HepG2 (cell line): ENCODE measurements around the gene MAP1LC3A. TPM values are rescaled to one million over a fixed set of nuclear protein-coding genes. Genes with fewer than 3 reads are reported as not detected.

Experiments
- AGO1 ChIP-seq: fragments of 200-400 bp; formaldehyde crosslinking; IDR thresholded peaks from 2 replicates; pipeline ENCODE4 v1.6.1; 2017; ENCODE audit warnings: mild to moderate bottlenecking, low read depth, low read length, moderate library complexity; ENCODE audit not compliant: poor library complexity, severe bottlenecking
- BRCA1 ChIP-seq: sonication (generic); formaldehyde crosslinking; IDR thresholded peaks from 2 replicates; pipeline ENCODE4 v1.4.0; 2020; ENCODE audit warnings: missing genetic modification reagents
- FOXA3 ChIP-seq: IDR thresholded peaks from 2 replicates; pipeline ENCODE4 v1.6.1; 2016; ENCODE audit warnings: missing genetic modification reagents, missing compliant biosample characterization
- GATAD1 ChIP-seq: IDR thresholded peaks from 2 replicates; pipeline ENCODE4 v1.6.1; 2016; ENCODE audit warnings: missing genetic modification reagents, missing compliant biosample characterization
- GFI1 ChIP-seq: sonication (generic); formaldehyde crosslinking; IDR thresholded peaks from 2 replicates; pipeline ENCODE4 v1.5.0; 2020; ENCODE audit warnings: missing genetic modification reagents, mild to moderate bottlenecking, borderline replicate concordance
- GTF2F1 ChIP-seq: fragments of 150-350 bp; IDR thresholded peaks from 2 replicates; pipeline ENCODE4 v1.6.1; 2014; ENCODE audit warnings: low read length
- HES4 ChIP-seq: sonication (generic); formaldehyde crosslinking; IDR thresholded peaks from 2 replicates; pipeline ENCODE4 v1.9.0; 2021; ENCODE audit warnings: mild to moderate bottlenecking, missing genetic modification reagents, borderline replicate concordance
- JUND ChIP-seq: sonication (generic); formaldehyde crosslinking; IDR thresholded peaks from 2 replicates; pipeline ENCODE4 v1.8.0; 2022; ENCODE audit warnings: mild to moderate bottlenecking, missing genetic modification reagents
- KLF16 ChIP-seq, 2 experiments: sonication (generic) in 1 of 2; formaldehyde crosslinking in 1 of 2; IDR thresholded peaks; 2 replicates each; pipeline versions ENCODE4 v1.6.1 to v1.8.0; 2016 to 2023; ENCODE audit warnings: missing genetic modification reagents in 2 of 2, missing compliant biosample characterization in 1 of 2
- MAF1 ChIP-seq: sonication (generic); formaldehyde crosslinking; IDR thresholded peaks from 2 replicates; pipeline ENCODE4 v1.5.0; 2020; ENCODE audit warnings: missing genetic modification reagents, borderline replicate concordance
- PHF20 ChIP-seq: sonication (generic); formaldehyde crosslinking; IDR thresholded peaks from 2 replicates; pipeline ENCODE4 v1.5.0; 2020; ENCODE audit warnings: mild to moderate bottlenecking, missing genetic modification reagents
- RBAK ChIP-seq: sonication (generic); formaldehyde crosslinking; IDR thresholded peaks from 2 replicates; pipeline ENCODE4 v1.5.1; 2020; ENCODE audit warnings: mild to moderate bottlenecking, missing genetic modification reagents
- SMC3 ChIP-seq: IDR thresholded peaks from 2 replicates; pipeline ENCODE4 v1.6.1; 2011; ENCODE audit warnings: low read length, improper control_type of control experiment
- ZMYM3 ChIP-seq: sonication (generic); formaldehyde crosslinking; IDR thresholded peaks from 2 replicates; pipeline ENCODE4 v1.5.1; 2020; ENCODE audit warnings: mild to moderate bottlenecking, missing genetic modification reagents
- ZNF232 ChIP-seq: sonication (generic); formaldehyde crosslinking; IDR thresholded peaks from 2 replicates; pipeline ENCODE4 v1.4.0; 2020; ENCODE audit warnings: missing genetic modification reagents, borderline replicate concordance
- ZNF558 ChIP-seq: sonication (generic); formaldehyde crosslinking; IDR thresholded peaks from 2 replicates; pipeline ENCODE4 v1.9.0; 2022; ENCODE audit warnings: mild to moderate bottlenecking, missing genetic modification reagents, borderline replicate concordance
- ZNF777 ChIP-seq: sonication (generic); formaldehyde crosslinking; IDR thresholded peaks from 2 replicates; pipeline ENCODE4 v1.4.0; 2020; ENCODE audit warnings: missing genetic modification reagents
- polyA plus RNA-seq, 8 experiments: library from polyadenylated mRNA; depleted of rRNA in 3 of 8; stranded (reverse) in 7 of 8; unstranded in 1 of 8; fragments of >200 nt; fragmentation: Illumina TruSeq in 4 of 8; extraction: Trizol in 4 of 8; gene quantifications; 2 replicates each; pipeline versions ENCODE4 v1.2.1 to v1.2.3, GENCODE V29; 2011 to 2016; ENCODE audit warnings: low read depth in 4 of 8, missing spikeins in 1 of 8, mixed read lengths in 1 of 8; ENCODE audit not compliant: insufficient read depth in 1 of 8
- total RNA-seq, 5 experiments: library from RNA; depleted of rRNA; stranded (reverse); fragments of >200 nt; fragmentation: Illumina TruSeq; extraction: Trizol; gene quantifications; 2 replicates each; pipeline ENCODE4 v1.2.3, GENCODE V29; 2016; ENCODE audit warnings: low read depth in 1 of 5
- TF ChIP-seq, protein P1 (sequence below): sonication (generic); formaldehyde crosslinking; IDR thresholded peaks from 2 replicates; pipeline ENCODE4 v1.5.1; 2020; ENCODE audit warnings: missing genetic modification reagents, mild to moderate bottlenecking, borderline replicate concordance
- TF ChIP-seq, protein P2 (sequence below): IDR thresholded peaks from 2 replicates; pipeline ENCODE4 v1.6.1; 2016; ENCODE audit warnings: low read depth
- TF ChIP-seq, protein P3 (sequence below), 2 experiments: sonication (generic) in 1 of 2; formaldehyde crosslinking in 1 of 2; IDR thresholded peaks; 2 replicates each; pipeline versions ENCODE4 v1.5.1 to v1.6.1; 2011 to 2020; ENCODE audit warnings: borderline replicate concordance in 1 of 2, low read depth in 1 of 2, low read length in 1 of 2, mild to moderate bottlenecking in 1 of 2, missing genetic modification reagents in 1 of 2, moderate library complexity in 1 of 2
- TF ChIP-seq, protein P4 (sequence below): sonication (generic); formaldehyde crosslinking; IDR thresholded peaks from 2 replicates; pipeline ENCODE4 v1.4.0; 2020; ENCODE audit warnings: missing genetic modification reagents

MAP1LC3A gene
- total and polyA plus RNA-seq, 2 of the 13 experiments (the other 11 are each of a cell fraction or from before 2014, with no cell fraction given), result not detected

DNA sequence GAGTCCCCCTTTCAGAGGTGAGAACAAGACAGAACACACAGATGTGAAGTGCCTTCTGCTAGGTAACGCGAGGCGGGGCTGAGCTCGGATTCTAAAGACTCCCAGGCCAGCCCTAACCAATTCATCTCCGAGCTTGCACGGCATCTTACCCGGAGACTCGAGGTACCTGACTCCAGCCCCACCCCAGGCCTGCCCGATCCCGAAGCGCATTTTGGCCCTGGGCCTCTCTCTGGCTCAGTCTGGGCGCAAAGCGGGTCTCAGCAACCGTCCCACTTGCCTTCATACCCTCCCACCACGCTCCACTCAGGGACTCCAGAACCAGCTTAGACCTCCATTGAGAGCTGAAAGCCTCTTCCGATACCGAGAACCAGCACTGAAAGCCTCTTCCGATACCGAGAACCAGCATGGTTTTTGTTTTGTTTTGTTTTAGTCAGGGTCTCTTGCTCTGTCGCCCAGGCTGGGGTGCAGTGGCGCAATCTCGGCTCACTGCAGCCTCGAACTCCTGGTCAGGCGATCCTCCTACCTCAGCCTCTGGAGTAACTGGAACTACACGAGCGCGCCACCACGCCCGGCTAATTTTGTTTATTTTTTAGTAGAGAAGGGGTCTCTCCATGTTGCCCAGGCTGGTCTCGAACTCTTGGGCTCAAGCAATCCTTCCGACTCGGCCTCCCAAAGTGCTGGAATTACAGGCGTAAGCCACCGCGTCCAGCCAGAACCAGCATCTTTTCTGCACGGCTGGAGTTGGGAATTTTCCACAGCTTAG is 42.9 kb upstream of the MAP1LC3A start (continued):
- TF ChIP-seq, protein P1, sequence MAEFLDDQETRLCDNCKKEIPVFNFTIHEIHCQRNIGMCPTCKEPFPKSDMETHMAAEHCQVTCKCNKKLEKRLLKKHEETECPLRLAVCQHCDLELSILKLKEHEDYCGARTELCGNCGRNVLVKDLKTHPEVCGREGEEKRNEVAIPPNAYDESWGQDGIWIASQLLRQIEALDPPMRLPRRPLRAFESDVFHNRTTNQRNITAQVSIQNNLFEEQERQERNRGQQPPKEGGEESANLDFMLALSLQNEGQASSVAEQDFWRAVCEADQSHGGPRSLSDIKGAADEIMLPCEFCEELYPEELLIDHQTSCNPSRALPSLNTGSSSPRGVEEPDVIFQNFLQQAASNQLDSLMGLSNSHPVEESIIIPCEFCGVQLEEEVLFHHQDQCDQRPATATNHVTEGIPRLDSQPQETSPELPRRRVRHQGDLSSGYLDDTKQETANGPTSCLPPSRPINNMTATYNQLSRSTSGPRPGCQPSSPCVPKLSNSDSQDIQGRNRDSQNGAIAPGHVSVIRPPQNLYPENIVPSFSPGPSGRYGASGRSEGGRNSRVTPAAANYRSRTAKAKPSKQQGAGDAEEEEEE (CRISPR knock-in tag), result 0 out of 2 replicates have a peak, but pooled peaks have one; percentile 19
- TF ChIP-seq ZNF777 (CRISPR knock-in tag) (no peak), JUND (CRISPR knock-in tag) (no peak), AGO1 (no peak), HES4 (CRISPR knock-in tag) (no peak; the same call in 1 of the 2 replicates), FOXA3 (CRISPR knock-in tag) (no peak), GFI1 (CRISPR knock-in tag) (peak; percentile 74; the same call in 1 of the 2 replicates), MAF1 (CRISPR knock-in tag) (peak; percentile 66; the same call in 1 of the 2 replicates), PHF20 (peak; percentile 57; the same call in 1 of the 2 replicates), ZNF232 (0 out of 2 replicates have a peak, but pooled peaks have one; percentile 36), RBAK (CRISPR knock-in tag) (peak; percentile 78; the same call in 1 of the 2 replicates), GTF2F1 (no peak), ZMYM3 (peak; percentile 79), KLF16 (CRISPR knock-in tag; IDR thresholded peaks at IDR 0.05) (0 out of 4 replicates have a peak, but pooled peaks of 1 of the 2 experiments have one; percentile 15), BRCA1 (CRISPR knock-in tag) (0 out of 2 replicates have a peak, but pooled peaks have one; percentile 10), GATAD1 (CRISPR knock-in tag) (peak; percentile 45; the same call in 1 of the 2 replicates), ZNF558 (CRISPR knock-in tag) (no peak; the same call in 1 of the 2 replicates), SMC3 (no peak)
- TF ChIP-seq, protein P2, sequence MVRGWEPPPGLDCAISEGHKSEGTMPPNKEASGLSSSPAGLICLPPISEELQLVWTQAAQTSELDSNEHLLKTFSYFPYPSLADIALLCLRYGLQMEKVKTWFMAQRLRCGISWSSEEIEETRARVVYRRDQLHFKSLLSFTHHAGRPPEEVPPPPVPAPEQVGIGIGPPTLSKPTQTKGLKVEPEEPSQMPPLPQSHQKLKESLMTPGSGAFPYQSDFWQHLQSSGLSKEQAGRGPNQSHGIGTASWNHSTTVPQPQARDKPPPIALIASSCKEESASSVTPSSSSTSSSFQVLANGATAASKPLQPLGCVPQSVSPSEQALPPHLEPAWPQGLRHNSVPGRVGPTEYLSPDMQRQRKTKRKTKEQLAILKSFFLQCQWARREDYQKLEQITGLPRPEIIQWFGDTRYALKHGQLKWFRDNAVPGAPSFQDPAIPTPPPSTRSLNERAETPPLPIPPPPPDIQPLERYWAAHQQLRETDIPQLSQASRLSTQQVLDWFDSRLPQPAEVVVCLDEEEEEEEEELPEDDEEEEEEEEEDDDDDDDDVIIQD (CRISPR knock-in tag), result no peak; the same call in 1 of the 2 replicates
- TF ChIP-seq, protein P3, sequence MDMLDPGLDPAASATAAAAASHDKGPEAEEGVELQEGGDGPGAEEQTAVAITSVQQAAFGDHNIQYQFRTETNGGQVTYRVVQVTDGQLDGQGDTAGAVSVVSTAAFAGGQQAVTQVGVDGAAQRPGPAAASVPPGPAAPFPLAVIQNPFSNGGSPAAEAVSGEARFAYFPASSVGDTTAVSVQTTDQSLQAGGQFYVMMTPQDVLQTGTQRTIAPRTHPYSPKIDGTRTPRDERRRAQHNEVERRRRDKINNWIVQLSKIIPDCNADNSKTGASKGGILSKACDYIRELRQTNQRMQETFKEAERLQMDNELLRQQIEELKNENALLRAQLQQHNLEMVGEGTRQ (IDR thresholded peaks at IDR 0.05; ENCODE audit: low read depth, low read length), result no peak
- TF ChIP-seq, protein P3 (CRISPR knock-in tag; IDR thresholded peaks at IDR 0.05; ENCODE audit: borderline replicate concordance), result no peak
- TF ChIP-seq, protein P4, sequence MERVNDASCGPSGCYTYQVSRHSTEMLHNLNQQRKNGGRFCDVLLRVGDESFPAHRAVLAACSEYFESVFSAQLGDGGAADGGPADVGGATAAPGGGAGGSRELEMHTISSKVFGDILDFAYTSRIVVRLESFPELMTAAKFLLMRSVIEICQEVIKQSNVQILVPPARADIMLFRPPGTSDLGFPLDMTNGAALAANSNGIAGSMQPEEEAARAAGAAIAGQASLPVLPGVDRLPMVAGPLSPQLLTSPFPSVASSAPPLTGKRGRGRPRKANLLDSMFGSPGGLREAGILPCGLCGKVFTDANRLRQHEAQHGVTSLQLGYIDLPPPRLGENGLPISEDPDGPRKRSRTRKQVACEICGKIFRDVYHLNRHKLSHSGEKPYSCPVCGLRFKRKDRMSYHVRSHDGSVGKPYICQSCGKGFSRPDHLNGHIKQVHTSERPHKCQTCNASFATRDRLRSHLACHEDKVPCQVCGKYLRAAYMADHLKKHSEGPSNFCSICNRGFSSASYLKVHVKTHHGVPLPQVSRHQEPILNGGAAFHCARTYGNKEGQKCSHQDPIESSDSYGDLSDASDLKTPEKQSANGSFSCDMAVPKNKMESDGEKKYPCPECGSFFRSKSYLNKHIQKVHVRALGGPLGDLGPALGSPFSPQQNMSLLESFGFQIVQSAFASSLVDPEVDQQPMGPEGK (CRISPR knock-in tag), result no peak; the same call in 1 of the 2 replicates
